Caco-2 (cell line): Measurements from ENCODE around the gene UCHL3. TPM values are rescaled to one million over a fixed set of nuclear protein-coding genes. Genes with fewer than 3 reads are reported as not detected.

Experiments
- BruUV-seq: library from RNA; stranded (reverse); fragments of 400-500 nt; replicated peaks from 2 replicates; lab custom pipeline; 2021; lab: Mats Ljungman, UMichigan
- CTCF ChIA-PET: fragments of 300-600 bp; sonication (Branson Sonifier 250); formaldehyde crosslinking; loops from one replicate; lab custom pipeline; 2022; ENCODE audit warnings: antibody characterized with exemption; lab: Charles Lee
- POLR2A ChIA-PET: fragments of 300-600 bp; sonication (Branson Sonifier 250); formaldehyde crosslinking; loops from one replicate; lab custom pipeline; 2022; ENCODE audit warnings: antibody characterized with exemption; lab: Charles Lee
- DNase-seq, 2 experiments: peaks; one replicate each; pipeline versions ENCODE4 v3.0.0 to v3.0.0-alpha.2; 2020 to 2022
- H3K27me3 ChIP-seq: replicated peaks from 2 replicates; pipeline ENCODE4 v1.6.0; 2011; ENCODE audit warnings: low read length; ENCODE audit not compliant: control insufficient read depth, insufficient read depth
- H3K36me3 ChIP-seq: 2 replicates; pipeline ENCODE4 v1.5.1; 2011; ENCODE audit warnings: low read length; ENCODE audit not compliant: control insufficient read depth, insufficient read depth
- H3K4me1 ChIP-seq: fragments of 250-450 bp; sonication (Bioruptor Pico); 2 replicates; pipeline ENCODE4 v1.5.1; 2020; ENCODE audit warnings: mild to moderate bottlenecking
- H3K4me3 ChIP-seq: 2 replicates; pipeline ENCODE4 v1.5.1; 2011; ENCODE audit warnings: low read depth, mild to moderate bottlenecking, control low read depth, low read length
- H3K9me3 ChIP-seq: fragments of 250-450 bp; sonication (Bioruptor Pico); 2 replicates; pipeline ENCODE4 v1.5.1; 2020; ENCODE audit warnings: mild to moderate bottlenecking, moderate library complexity
- H3K27ac Mint-ChIP-seq: one replicate; pipeline ENCODE4 v1.8.0; 2022; ENCODE audit warnings: mixed read lengths; ENCODE audit not compliant: unreplicated experiment
- H3K27me3 Mint-ChIP-seq: one replicate; pipeline ENCODE4 v1.8.0; 2022; ENCODE audit warnings: mixed read lengths; ENCODE audit not compliant: insufficient read depth, unreplicated experiment
- H3K36me3 Mint-ChIP-seq: one replicate; pipeline ENCODE4 v1.8.0; 2022; ENCODE audit warnings: mild to moderate bottlenecking, mixed read lengths; ENCODE audit not compliant: insufficient read depth, unreplicated experiment
- H3K4me1 Mint-ChIP-seq: one replicate; pipeline ENCODE4 v1.8.0; 2022; ENCODE audit warnings: low read depth, mixed read lengths; ENCODE audit not compliant: unreplicated experiment
- H3K4me3 Mint-ChIP-seq: one replicate; pipeline ENCODE4 v1.8.0; 2022; ENCODE audit warnings: mild to moderate bottlenecking, moderate library complexity, mixed read lengths; ENCODE audit not compliant: unreplicated experiment
- H3K9me3 Mint-ChIP-seq: one replicate; pipeline ENCODE4 v1.8.0; 2022; ENCODE audit warnings: mixed read lengths; ENCODE audit not compliant: unreplicated experiment
- CTCF ChIP-seq, 2 experiments: fragments of 200-600 bp in 1 of 2; IDR thresholded peaks; 1 replicate in 1 of 2; 2 replicates in 1 of 2; pipeline versions ENCODE4 v1.5.1 to v1.8.0; 2011 to 2022; ENCODE audit warnings: antibody characterized with exemption in 1 of 2, control low read depth in 1 of 2, inconsistent platforms in 1 of 2, low read depth in 1 of 2, low read length in 1 of 2, mild to moderate bottlenecking in 1 of 2, moderate library complexity in 1 of 2; ENCODE audit not compliant: insufficient read depth in 1 of 2, severe bottlenecking in 1 of 2, unreplicated experiment in 1 of 2
- intact Hi-C: fragments of 100-400 bp; cut with micrococcal nuclease; formaldehyde crosslinking; loops from one replicate; pipeline ENCODE4 v1.10.0; 2022; ENCODE audit not compliant: unreplicated experiment
- total RNA-seq: library from RNA; stranded (reverse); gene quantifications from 2 replicates; pipeline ENCODE4 v1.2.3, GENCODE V29; 2022

Gene UCHL3
- total RNA-seq, 1 experiment from 2014 or later: 122 TPM

- no peak for DNase-seq
- no peaks in the 10 kb centered on the region for H3K4me1 ChIP-seq
- no peaks in the 10 kb centered on the region for H3K27me3 ChIP-seq
- no peak overlapping the region for H3K4me3 ChIP-seq
- Mint-ChIP-seq H3K4me3 (no peak overlapping the region), H3K9me3 (peaks cover 24% of the 10 kb centered on the region), H3K4me1 (no peaks in the 10 kb centered on the region), H3K36me3 (no peaks in the 10 kb centered on the region), H3K27ac (no peak overlapping the region), H3K27me3 (no peaks in the 10 kb centered on the region)
- POLR2A ChIA-PET: no interaction called here
- intact Hi-C loops: no loop called here
- H3K36me3 ChIP-seq: no peaks in the 10 kb centered on the region
- CTCF ChIA-PET: interaction anchor here (0.7 kb wide), 1 partner anchor 37 kb away, joined by 3 read pairs; the partner anchor contains the start of gene TBC1D4
- BruUV-seq: no TSS peak
- TF ChIP-seq CTCF (IDR thresholded peaks at IDR 0.05; ENCODE audit: insufficient read depth in 1 of 2, low read depth in 1 of 2, low read length in 1 of 2, severe bottlenecking in 1 of 2, unreplicated experiment in 1 of 2): no peak
- no peaks in the 10 kb centered on the region for H3K9me3 ChIP-seq
Observed at GRCh38 chr13:75518439-75519088, 31.0 kb upstream of the UCHL3 start.

- ChIA-PET CTCF (no interaction called here), POLR2A (no interaction called here)
- BruUV-seq: no TSS peak
- Mint-ChIP-seq H3K9me3 (peaks cover 24% of the 10 kb centered on the region), H3K4me3 (no peak overlapping the region), H3K36me3 (peaks cover 9% of the 10 kb centered on the region), H3K27me3 (no peaks in the 10 kb centered on the region), H3K4me1 (no peaks in the 10 kb centered on the region), H3K27ac (no peak overlapping the region)
- intact Hi-C loops: no loop called here
- TF ChIP-seq CTCF (IDR thresholded peaks at IDR 0.05; ENCODE audit: insufficient read depth in 1 of 2, low read depth in 1 of 2, low read length in 1 of 2, severe bottlenecking in 1 of 2, unreplicated experiment in 1 of 2): no peak
- H3K36me3 ChIP-seq: no peaks in the 10 kb centered on the region
- no peaks in the 10 kb centered on the region for H3K4me1 ChIP-seq
- no peaks in the 10 kb centered on the region for H3K9me3 ChIP-seq
- no peaks in the 10 kb centered on the region for H3K27me3 ChIP-seq
- no peak overlapping the region for H3K4me3 ChIP-seq
- DNase-seq: no peak
Observed at GRCh38 chr13:75521956-75522355, 27.6 kb upstream of the UCHL3 start.

- no peak for TF ChIP-seq CTCF (IDR thresholded peaks at IDR 0.05; ENCODE audit: insufficient read depth in 1 of 2, low read depth in 1 of 2, low read length in 1 of 2, severe bottlenecking in 1 of 2, unreplicated experiment in 1 of 2)
- peaks cover 7% of the 10 kb centered on the region for H3K4me1 Mint-ChIP-seq
- H3K4me1 ChIP-seq: peaks cover 10% of the 10 kb centered on the region
- H3K4me3 Mint-ChIP-seq: no peak overlapping the region
- no peaks in the 10 kb centered on the region for H3K27me3 Mint-ChIP-seq
- ChIA-PET POLR2A (no interaction called here), CTCF (no interaction called here)
- no peak for DNase-seq
- intact Hi-C loops: no loop called here
- H3K9me3 ChIP-seq: no peaks in the 10 kb centered on the region
- no peak overlapping the region for H3K4me3 ChIP-seq
- peaks cover 2% of the 10 kb centered on the region for H3K36me3 ChIP-seq
- H3K27ac Mint-ChIP-seq: no peak overlapping the region
- H3K27me3 ChIP-seq: no peaks in the 10 kb centered on the region
- no peaks in the 10 kb centered on the region for H3K9me3 Mint-ChIP-seq
- H3K36me3 Mint-ChIP-seq: peaks cover 35% of the 10 kb centered on the region
- no TSS peak for BruUV-seq
Observed at GRCh38 chr13:75530549-75530961, 19.0 kb upstream of the UCHL3 start.
